Cerebellar nuclear complex (tissue), 1 donor: Measurements from ENCODE around the gene C3orf22.
A peak's percentile ranks its signal among the peaks of the same experiment; 100 is the strongest.

Experiments
- DNase-seq, 2 experiments: peaks; one replicate each; lab custom pipeline; 2025; lab: John Stamatoyannopoulos, UW

Gene C3orf22

GRCh38 chr3:126527455-126528211 is 31.1 kb downstream of the C3orf22 start:
- no peak for DNase-seq

GRCh38 chr3:126527006-126527405 is 31.7 kb downstream of the C3orf22 start:
- DNase-seq: no peak

GRCh38 chr3:126526668-126527005 is 32.1 kb downstream of the C3orf22 start:
- no peak for DNase-seq

GRCh38 chr3:126525853-126526667 is 32.7 kb downstream of the C3orf22 start:
- no peak for DNase-seq

- DNase-seq: no peak
These were observed 33.5 kb downstream of the C3orf22 start for GRCh38 chr3:126525091-126525852.

- DNase-seq: no peak
These were observed 34.2 kb downstream of the C3orf22 start for GRCh38 chr3:126524429-126524988.

GRCh38 chr3:126523745-126524428 is 34.8 kb downstream of the C3orf22 start, which contains the start of gene CHST13:
TSS of gene CHST13 (plus strand) at chr3:126524155. CDS start at chr3:126524333, 178 bp downstream.
- no peak for DNase-seq

GRCh38 chr3:126522363-126522788 is 36.4 kb downstream of the C3orf22 start:
- peak in 1 of 2 experiments; percentile 46 for DNase-seq

GRCh38 chr3:126521122-126521891 is 37.4 kb downstream of the C3orf22 start:
- no peak for DNase-seq

- no peak for DNase-seq
These were observed 39.0 kb downstream of the C3orf22 start for GRCh38 chr3:126519506-126520455.

GRCh38 chr3:126518779-126519177 is 40.0 kb downstream of the C3orf22 start:
- DNase-seq: no peak

GRCh38 chr3:126517986-126518778 is 40.5 kb downstream of the C3orf22 start:
- DNase-seq: no peak

- DNase-seq: no peak
These were observed 41.3 kb downstream of the C3orf22 start, which contains the start of gene UROC1 for GRCh38 chr3:126517291-126517951. TSS of gene UROC1 (minus strand) at chr3:126517773. CDS start at chr3:126517719, 54 bp downstream.

GRCh38 chr3:126516936-126517290 is 41.8 kb downstream of the C3orf22 start:
- no peak for DNase-seq

- DNase-seq: no peak
These were observed 42.4 kb downstream of the C3orf22 start for GRCh38 chr3:126516152-126516935.

GRCh38 chr3:126515066-126515706 is 43.5 kb downstream of the C3orf22 start:
- no peak for DNase-seq

GRCh38 chr3:126514161-126514560 is 44.6 kb downstream of the C3orf22 start:
- no peak for DNase-seq
